GM12873 (cell line): ENCODE measurements around the gene ABCF2.
A peak's percentile ranks its signal among the peaks of the same experiment; 100 is the strongest.

Experiments
- TF ChIP-seq, protein P1 (sequence below): IDR thresholded peaks from 2 replicates; pipeline ENCODE4 v1.5.1; 2012; ENCODE audit warnings: low read depth, mild to moderate bottlenecking, moderate library complexity, low read length, control low read depth; ENCODE audit not compliant: insufficient read depth; ENCODE audit errors: missing control alignments

ABCF2 gene

DNA sequence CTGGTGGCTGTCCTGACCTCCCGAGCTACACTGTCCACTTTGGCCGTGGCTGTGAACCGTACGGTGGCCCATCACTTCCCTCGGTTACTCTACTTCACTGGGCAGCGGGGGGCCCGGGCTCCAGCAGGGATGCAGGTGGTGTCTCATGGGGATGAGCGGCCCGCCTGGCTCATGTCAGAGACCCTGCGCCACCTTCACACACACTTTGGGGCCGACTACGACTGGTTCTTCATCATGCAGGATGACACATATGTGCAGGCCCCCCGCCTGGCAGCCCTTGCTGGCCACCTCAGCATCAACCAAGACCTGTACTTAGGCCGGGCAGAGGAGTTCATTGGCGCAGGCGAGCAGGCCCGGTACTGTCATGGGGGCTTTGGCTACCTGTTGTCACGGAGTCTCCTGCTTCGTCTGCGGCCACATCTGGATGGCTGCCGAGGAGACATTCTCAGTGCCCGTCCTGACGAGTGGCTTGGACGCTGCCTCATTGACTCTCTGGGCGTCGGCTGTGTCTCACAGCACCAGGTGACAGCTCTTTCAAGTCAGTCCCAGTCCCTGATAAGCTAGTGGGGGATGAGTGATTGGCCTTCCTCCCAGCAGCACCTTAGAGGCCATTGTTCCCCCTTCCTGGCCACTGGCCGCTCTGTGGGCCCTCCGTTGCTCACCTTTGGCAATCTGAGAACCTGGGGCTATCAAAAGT is 8.2 kb upstream of the ABCF2 start:
- TF ChIP-seq, protein P1, sequence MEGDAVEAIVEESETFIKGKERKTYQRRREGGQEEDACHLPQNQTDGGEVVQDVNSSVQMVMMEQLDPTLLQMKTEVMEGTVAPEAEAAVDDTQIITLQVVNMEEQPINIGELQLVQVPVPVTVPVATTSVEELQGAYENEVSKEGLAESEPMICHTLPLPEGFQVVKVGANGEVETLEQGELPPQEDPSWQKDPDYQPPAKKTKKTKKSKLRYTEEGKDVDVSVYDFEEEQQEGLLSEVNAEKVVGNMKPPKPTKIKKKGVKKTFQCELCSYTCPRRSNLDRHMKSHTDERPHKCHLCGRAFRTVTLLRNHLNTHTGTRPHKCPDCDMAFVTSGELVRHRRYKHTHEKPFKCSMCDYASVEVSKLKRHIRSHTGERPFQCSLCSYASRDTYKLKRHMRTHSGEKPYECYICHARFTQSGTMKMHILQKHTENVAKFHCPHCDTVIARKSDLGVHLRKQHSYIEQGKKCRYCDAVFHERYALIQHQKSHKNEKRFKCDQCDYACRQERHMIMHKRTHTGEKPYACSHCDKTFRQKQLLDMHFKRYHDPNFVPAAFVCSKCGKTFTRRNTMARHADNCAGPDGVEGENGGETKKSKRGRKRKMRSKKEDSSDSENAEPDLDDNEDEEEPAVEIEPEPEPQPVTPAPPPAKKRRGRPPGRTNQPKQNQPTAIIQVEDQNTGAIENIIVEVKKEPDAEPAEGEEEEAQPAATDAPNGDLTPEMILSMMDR: no peak

DNA sequence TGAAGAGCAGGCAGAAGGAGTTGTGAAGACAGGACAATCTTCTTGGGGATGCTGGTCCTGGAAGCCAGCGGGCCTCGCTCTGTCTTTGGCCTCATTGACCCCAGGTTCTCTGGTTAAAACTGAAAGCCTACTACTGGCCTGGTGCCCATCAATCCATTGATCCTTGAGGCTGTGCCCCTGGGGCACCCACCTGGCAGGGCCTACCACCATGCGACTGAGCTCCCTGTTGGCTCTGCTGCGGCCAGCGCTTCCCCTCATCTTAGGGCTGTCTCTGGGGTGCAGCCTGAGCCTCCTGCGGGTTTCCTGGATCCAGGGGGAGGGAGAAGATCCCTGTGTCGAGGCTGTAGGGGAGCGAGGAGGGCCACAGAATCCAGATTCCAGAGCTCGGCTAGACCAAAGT is 6.8 kb upstream of the ABCF2 start:
- TF ChIP-seq, protein P1: no peak

DNA sequence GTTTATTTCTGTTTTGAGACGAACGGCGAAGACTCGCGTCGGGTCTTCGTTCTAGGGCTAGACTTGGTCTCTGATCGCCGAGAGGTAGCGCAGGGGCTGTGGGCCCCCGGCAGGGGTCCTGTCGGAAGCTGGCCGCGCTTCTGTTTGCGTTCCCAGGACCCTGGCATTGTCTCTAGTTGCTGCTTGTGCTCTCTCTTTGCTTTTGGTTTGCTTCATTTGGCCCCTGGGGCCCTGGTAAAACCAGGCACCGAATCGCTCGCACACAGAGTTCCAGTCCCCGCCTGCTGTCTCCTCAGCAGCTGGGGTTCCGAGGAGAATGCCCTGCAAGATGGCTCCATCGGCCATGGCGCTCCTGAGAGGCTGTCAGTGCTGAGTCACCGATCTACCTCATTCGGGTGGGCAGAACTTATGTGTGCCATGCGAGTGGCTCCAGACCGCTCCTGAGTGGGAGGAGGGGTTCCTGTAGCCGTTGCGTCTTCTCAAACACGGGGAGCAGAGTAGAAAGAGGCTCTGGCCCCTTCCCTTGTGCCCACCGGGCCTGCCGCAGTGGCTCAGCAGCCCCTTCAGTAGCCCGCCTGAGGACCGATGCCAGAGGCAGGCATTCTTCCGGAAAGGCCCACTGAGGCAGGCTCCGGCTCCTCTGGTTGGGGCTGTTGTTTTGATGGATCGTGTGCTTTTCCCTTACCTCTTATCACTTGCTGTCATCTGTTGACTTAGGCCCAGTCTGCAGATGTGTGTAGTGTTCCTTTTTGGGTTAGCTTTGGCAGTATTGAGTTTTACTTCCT is 6.1 kb upstream of the ABCF2 start:
- TF ChIP-seq, protein P1: peak; percentile 2

DNA sequence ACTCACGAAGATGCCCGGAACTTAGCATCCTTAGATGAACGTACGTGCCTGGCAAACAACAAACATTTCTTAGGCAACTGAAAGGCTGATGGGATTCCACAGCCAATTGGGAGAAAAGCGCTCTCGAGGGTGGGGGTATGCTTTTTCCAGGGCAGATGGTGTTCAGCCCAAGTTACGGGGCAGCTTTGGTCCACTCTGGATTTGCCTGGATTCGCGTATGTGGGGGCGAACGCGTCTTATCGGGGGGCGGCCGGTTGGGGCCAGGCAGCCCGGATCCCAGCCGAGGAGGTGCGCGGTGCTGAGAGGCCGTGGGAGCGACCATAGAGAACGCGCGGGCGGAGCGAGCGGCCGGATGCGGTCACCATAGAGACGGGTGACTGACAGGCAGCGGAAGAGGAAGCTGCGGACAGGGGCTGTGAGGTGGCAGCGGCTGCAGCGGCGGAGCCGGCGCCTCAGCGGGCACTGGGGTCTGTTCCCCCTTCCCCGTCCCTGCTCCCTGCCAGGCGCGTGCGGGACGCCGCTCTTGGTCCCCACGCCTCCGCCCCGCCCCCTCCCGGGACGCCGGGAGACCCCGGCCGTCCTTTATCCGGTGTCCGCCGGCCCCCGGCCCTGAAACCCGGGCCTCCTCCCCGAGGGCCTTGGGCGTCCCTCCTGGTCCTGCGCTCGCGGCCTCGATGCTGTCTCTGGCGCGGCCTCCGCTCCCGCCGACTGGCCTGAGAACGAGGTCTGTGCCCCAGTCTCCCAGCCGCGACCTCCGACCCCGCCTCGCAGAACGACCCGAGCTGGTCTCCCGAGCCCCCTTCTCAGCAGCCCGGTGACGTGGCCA is 5.3 kb upstream of the ABCF2 start, which contains the start of gene CHPF2:
Gene CHPF2 (plus strand): TSS at position 393 of the 826 bp plus-strand sequence. CDS start 1,529 bp downstream, outside the sequence.
- TF ChIP-seq, protein P1: no peak

DNA sequence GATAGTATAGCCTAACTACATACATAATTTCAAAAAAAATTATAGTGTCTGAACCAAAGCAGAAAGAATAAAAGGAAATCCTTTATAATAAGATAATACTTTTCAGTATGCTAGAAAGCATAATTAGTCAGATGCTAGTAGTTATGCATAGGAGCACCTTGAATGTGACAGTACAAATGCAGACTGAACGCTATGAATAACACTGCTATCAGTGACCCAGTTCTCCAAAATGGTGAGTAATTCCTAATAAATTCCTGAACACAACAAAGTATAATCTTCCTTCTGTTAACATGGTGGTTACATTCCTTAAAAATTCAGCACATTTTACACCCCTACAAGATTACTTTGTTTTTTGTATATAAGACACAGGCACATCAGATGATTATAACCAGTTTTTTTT is 4.1 kb upstream of the ABCF2 start:
- TF ChIP-seq, protein P1: no peak

DNA sequence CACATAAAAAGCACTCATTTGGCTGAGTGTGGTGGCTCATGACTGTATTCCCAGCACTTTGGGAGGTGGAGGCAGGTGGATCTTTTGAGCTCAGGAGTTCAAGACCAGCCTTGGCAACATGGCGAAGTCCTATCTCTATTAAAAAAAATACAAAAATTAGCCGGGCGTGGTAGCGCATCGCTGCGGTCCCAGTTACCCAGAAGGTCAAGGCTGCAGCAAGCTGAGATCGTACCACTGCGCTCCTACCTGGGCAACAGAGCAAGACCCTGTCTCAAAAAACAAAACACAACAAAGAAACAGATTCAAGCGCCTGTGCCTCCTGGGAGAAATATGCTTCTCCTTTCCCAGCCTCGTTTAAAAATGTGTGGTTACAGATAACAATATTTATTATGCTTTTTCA is 2.2 kb upstream of the ABCF2 start:
- TF ChIP-seq, protein P1: no peak
